Activated T-cell treated with anti-CD3 and anti-CD28 coated beads for 1 hour (primary cell): ENCODE data around the gene HAND2.

Source experiments
- DNase-seq: peaks from one replicate; pipeline ENCODE4 v3.0.0-alpha.2; 2020; ENCODE audit warnings: low read depth

Gene HAND2

DNA sequence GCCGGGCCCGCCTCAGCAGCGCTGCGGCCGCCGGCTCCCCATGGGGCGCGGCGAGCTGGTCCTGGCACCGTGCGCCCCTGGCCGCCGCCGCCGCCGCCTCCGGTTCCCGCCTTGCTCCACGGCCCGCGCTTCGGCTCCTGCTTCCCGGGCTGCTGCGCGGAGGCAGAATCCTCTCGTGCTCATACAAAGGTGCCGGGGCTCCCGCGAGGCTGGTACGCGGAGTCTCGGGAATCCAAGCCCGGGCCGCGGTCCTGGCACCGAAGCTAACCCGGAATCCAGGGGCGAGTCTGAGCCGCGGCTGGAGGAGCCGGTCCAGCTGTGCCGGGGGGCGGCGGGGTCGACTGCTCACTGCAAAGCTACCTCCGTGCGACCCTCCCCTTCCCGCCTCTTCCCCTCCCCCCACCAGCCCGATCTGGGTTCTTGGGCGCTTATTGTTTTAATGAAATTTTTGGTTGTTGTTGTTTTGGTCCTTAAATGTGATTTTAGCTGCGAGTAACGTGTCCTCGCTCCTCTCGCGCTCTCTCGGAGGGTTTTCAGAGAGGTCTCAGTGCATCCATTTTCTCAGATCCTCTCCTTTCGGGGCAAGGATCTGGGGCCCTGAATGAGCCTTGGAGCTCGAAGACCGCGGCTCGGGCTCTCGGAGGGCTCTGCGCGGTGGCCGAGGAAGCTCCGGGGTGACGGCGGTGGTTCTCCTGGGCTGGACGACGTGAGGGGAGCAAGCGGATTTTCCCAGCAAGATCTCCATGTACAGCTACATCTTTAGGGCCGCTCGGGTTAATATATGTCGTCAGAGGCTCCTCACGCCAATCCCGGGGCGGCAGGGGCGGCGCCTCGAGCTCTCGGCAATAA, at the start of gene HAND2:
TSS of gene HAND2 (minus strand) at position 753 of the 849 bp plus-strand sequence. CDS start 940 bp downstream, outside the sequence.
- no peak for DNase-seq

DNA sequence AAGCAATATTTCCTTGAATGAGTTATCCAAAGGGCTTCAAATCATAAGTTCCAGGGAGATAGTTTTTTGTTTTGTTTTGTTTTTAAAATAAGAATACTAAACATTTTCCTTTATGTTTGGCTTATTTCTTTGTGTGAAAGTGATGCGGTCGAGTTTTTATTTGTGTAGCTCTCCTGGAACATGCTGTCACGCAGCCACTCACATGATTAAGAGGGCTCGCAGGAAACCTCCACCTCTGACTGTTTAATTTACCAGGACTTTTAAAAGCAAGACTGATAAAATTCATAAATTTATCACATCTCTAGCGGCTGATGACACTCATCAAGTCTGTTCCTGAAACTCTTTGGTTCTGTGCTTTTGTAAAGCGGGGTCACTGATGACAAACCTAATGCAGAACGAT, 48.9 kb upstream of the HAND2 start:
- no peak for DNase-seq

DNA sequence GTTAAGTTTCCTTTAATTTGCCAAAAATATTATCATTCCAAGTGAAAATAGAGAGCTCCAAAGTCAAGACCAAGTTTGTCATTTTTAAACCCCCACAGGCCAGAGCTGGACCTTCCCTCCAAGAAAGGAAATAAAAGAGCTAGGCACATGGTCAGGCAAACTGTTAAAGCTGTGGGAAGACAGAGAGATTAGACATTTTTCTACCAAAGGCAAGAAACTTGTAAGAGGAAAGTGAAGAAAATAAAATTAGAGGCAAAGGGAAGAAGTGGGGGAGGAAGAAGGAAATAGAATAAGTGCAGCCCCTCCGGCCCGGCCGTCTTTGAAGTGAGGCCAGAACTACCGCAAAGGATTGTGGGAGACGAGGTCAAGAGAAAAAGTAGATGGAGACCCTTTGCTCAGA, 47.9 kb upstream of the HAND2 start:
- DNase-seq: no peak

DNA sequence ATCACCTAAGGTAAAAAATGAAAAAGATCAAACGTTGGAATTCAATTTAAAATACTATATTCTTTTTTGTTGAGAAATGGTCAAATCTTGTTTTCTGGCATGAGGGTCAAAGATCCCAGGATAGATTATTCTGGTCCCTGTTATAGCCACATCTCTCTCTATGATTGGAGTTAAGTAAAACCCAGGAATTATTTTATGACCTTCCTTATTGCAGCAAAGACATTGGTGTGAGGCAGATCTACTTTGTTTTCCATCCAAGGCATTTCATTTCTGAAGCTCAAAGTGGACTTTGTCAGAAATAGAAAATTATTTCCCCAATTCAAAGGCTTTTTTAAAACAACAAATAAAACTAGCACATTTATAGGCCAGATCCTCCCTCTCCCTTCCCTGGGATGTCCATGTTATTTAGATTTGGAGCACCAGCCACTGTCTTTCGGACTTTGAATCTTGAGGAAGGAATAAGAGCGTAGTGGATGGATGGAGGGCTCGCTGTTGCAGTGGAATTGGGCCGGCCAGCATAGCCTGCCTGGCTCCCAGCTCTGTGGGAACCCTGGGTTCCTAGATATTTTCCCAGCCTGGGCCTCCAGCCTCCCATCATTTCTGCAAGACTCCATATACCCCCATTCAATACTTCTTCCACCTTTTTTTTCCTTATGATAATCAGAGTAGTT, 45.6 kb upstream of the HAND2 start:
- DNase-seq: no peak

DNA sequence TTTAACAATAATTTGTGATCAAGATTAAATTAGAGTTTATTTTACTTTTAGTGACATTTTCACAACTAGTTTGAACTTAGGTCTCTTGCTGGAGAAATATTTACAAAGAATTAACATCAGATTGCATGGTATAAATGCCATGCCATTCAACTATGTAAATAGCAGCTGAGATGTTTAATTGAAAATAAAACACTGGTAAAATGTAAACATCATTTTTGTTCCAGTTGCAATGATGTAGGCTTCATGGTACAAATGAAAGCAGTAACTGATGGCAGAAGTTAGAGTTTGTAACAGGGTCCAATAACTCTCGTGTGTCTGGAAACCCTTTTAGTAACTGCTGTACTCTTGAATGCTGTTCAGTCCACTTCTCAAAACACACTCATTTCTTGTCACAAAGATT, 43.7 kb upstream of the HAND2 start:
- DNase-seq: no peak

DNA sequence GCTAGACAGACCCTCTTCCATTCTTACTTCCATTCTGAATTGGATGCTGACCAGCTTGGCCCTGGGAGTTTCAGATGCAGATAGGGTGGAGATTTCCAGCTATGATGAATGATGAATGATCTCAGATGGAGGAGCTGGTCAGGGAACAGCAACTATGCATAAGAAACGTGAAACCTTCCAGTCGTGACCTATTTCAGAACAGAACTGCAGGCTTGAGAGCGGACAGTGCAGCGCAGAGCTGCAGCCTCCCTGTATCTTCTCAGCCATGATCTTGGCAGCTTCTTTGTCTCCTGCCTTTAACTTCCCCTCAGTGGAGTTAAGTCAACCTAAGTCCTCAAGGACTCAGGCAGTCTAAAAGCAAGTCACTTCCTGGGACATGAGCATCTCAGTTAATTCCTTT, 43.3 kb upstream of the HAND2 start:
- no peak for DNase-seq

DNA sequence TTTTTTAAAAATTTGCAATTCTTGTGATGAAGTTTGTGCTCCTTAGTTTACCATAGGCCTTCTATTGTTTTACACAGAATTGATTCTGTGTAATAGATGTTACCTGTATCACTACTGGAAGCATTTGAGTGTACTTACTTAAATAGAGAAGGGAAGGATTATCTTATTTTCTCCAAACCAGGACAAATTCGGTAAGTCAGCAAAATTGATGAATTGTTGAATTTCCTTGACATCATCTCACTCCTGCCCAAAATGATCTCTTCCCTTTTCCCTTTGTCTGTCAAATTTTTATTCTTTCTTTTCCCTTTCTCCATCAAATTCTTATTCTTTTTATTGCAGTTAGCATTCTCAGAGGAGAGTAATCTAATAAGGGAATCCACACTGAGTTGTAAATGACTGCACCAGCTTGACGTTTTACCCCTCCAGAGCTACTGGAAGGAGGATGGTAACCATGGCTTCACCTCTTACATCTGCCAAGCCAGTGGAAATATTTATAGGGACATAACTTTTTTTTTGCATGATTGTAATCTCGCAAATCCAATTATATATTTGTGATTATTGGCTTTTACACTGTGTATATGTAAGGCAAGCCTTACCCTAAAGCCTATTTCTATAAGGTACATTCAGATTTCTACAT, 42.6 kb upstream of the HAND2 start:
- DNase-seq: no peak

DNA sequence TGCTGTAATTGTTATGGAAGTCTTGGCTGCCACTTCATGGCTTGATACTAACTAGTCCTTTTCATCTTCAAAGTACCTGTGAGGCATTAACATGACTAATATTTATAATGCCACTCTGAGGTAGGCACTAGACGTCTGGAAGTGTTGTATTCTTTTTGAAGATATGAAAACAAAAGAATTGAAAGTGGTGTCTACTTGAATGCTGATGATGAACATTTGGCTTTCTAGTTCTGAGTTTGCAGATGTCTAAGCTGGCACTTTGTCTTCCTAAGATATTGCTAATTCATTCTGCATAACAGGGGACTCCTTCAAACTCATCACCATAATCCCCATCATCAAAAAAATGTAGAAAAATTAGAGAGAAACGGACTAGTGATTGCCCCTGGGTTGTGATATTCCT, 41.6 kb upstream of the HAND2 start:
- no peak for DNase-seq

DNA sequence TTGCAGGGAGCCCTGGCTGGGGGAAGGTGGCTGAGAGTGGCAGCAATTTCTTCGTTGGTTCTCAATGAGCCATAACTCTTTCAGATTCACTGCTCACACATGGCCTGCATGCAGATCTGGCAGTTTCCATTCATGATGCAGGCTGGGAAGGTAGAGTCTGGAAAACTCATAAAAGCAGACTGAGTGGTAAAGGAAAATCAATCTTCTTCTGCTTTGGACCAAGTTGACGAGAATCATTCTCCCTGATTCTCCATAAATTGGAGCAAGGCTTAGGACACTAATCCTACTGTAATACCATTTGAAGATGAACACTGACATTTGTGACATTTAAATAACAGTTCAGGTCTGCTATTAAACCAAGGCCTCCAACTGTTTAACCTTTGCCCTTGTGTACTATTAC, 35.3 kb upstream of the HAND2 start:
- no peak for DNase-seq

DNA sequence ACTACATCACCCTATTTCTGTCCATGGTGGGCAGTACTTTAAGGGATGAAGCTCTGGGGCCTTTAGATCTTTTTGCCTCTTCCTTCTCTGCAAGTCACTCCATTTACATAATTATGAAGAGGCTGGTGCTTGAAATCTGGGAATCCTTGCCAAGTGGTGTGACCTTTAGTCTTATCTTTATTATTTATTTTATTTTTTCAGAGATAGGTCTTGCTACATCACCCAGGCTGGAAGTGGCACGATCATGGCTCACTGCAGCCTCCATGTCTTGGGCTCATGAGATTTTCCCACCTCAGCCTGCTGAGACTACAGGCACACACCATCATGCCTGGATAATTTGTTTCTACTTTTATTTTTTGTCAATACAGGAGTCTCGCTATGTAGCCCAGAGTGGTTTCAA, 34.4 kb upstream of the HAND2 start:
- no peak for DNase-seq

DNA sequence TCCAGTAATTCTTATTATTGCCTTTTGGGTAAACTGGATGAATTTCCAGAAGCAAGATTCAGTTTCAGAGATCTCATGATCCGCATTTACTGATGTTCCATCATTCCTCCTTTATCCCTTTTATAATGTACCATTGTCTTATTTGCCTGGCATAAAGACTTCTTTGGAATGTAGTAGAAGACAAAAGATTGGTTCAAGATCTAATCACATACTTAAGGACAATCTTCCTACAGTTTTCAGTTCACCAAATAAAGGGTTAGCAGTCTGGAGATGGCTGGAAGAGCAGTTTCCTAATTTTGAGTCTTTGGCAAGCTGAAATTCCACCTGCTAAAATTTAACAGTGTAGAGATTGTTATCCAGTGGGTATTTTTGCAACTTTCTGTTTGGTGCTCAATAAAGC, 30.9 kb upstream of the HAND2 start:
- no peak for DNase-seq

DNA sequence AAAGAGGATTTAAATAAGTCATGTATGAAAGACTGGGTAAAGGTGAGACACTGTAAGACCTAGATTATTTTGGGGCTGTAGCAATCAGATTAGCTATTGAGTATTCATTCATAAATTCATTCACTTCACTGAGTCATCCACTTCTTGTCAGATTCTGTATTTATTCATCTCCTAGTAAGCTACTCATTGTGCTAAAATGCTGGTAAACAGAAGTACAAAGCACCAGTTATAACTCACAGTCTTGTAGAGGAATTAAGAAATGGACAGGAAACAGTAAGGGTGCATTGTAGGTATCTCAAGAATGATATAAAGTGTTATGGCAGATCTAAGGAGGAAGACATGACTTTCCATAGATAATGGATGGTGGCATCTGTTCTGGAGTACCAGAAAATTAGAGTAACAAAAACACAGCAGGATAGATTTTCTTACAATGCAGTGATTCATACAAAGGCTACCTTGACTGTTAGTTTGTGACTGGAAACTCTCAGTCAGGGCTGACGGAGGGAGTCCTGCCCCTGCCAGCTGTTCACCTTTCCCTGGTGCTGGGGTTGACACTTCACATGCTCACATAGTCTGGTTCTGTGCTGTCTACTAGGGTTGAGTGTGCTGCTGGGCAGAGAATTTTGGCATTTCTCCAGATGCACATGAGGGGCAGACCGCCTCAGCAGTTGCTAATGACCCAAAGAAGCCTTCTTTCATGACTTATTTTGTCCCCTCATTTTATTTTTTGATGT, 26.5 kb upstream of the HAND2 start:
- DNase-seq: no peak

DNA sequence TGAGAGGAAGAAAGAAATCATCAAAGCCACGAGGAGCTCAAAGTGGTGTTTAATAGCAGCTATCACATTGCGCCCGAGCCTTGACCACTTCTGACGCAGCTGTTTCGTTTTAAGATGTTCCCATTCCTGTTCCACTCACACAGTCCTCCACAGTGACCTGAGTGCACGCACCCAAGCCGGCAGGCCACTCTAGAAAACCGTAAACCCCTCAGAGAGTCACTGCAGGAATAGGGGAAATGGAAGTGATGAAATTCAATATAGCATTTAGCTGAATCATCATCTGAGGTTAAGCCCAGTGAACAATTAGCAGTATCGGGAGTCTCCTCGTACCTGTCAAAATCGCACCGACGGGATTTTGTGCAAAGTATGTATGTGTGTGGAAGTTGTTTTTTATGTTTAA, 17.9 kb upstream of the HAND2 start:
- no peak for DNase-seq

DNA sequence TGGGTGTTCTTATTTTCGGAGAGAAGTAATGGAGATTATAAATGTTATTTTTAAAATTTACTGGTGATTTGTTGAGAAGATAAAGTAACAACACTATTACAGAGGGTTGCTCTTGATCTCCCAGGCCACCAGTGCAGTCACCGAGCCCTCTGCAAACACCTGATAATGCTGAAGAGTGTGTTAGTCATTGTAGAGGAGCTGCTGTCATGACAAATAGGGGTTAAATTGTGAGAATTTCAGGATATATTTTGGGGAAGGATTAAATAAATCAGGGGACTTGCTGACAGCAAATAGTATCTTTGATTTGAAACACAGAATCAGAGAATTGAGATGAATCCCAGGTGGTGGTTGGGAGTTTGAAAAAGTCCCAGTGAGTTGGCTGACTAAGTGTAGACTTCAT, 16.7 kb upstream of the HAND2 start:
- no peak for DNase-seq

DNA sequence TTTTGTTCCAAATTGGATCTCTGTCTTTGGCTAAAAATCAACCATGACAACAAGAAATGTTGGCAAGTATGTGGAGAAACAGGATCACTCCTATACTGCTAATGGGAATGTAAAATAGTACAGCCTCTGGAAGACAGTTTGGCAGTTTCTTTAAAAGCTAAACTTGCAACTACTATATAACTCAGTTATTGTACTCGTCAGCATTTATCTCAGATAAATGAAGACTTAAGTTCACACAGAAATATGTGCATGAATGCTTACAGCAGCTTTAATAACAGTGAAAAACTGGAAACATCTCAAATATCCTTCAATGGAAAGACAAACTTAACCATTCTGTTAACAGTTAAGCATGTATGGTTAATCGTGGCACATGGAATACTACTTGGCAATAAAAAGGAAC, 15.4 kb upstream of the HAND2 start:
- DNase-seq: no peak

DNA sequence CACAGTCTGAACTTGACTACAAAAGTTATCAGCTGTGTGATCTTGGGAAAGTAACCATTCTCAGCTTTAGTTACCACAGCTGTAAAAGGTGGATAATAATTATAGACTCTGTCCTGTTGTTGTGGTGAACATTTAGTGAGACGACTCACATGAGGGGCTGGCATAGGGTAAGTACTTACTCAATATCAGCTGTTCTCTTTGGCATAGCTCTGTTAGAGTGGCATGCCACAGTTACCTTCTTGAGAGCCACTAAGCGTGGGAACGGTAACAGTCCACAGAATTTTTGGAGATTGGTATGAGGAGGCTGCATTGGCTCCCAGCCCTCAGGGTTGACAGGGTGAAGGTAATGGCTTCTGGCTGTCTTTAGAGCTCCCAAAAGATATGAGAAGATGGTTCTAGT, 13.2 kb upstream of the HAND2 start:
- DNase-seq: no peak

DNA sequence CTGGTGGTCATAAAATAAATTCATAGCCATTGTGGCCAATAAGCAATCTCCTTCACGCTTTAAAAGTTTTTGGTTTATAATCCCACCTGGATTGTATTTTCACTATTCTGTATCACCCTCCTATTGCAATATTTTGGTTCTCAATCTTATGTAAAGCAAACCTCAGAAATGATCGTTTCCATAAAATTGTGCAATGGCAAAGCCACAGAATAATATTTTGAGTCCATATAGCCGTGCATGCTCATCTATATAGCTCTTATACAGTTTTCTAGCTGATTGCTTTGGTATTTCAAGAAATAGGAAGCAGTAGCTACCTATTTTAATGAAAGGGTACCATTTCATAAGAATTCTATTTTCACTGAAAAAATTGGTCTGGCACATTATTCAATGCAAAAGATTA, 10.0 kb upstream of the HAND2 start:
- DNase-seq: no peak

DNA sequence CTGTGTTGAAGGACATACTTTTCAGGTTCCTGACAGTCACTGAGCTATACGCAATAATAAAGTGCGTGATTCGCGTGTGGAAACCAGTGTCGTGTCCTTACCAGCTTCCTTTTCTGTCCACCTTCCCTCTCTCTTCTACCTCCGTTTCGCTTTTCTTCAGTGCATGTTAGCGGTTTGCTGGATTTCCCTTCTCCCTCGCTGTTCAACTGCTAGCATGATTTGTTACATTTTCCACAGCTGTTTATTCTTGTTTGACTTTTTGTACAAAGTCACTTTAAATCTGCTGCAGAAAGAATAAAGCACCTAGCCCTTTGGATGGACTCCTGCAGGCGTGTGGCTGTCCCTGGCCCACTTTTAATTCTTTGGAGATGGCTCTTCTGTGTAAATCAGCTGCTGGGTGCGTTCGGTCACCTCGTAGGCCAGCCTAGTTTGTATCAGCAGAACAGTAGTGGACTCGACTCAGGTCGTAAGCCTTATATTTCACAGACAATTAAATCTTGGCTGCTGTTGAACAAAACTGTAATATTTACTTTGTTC, 8.9 kb upstream of the HAND2 start:
- DNase-seq: no peak

DNA sequence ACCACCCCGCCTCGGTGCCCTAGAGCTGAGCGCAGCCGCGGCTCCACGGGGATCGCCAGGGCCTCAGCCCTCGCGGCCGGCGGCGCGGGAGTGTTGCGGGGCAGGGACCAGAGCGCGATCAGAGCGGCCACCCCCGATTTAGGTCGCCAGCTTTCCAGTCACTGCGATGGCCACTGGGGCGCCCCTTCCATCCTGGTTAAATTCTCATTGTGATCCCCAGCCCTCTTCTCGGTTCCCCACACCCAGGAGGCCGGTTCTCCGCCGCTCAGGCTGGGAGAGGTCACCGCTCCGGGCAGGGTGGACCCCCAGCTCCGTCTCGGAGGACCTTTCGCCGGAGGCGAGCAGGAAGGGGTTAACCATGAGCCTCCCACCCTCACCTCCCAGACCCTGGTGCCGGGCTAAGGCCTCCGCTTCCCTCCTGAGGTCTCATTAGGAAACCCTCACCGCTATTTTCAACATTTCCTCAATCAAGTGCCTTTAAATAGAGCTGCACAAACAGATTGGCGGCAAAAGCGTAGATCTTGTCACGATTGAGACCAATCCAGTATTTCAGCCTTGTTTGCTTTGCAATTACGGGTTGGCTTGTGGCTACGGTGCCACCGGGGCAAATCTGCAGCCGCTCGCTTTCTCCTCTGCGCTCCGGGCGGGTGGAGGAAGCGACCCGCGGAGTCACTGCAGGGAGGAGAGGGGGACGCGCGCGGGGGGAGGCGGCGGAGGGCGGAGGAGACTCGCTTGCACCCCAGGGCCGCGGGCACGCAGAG, 8.3 kb upstream of the HAND2 start:
- no peak for DNase-seq

DNA sequence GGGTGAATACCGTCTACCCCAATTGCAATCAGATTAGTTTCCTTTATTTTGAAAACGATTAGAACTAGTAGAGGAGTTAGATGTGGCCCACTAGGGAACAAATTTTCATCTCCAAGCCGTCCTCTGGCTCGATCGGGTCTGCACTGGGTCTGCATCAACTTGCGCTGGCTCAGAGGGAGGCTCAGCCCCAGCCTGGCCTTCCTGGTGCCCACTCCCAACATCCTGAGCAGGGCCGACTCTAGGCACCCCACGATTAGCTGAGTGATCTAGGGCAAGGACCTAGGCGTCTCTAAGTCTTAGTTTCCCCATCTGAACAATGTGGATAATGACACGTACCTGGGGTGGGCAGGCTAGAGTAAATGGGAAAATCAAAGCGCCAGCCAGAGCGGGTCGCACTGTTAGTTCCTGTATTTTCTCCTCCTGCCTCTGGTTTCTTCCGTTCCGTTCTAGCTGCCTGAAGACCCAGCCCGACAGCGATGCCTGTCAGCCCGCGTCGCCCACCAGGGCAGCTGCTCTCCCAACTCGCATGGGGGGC, 7.7 kb upstream of the HAND2 start:
- DNase-seq: no peak

DNA sequence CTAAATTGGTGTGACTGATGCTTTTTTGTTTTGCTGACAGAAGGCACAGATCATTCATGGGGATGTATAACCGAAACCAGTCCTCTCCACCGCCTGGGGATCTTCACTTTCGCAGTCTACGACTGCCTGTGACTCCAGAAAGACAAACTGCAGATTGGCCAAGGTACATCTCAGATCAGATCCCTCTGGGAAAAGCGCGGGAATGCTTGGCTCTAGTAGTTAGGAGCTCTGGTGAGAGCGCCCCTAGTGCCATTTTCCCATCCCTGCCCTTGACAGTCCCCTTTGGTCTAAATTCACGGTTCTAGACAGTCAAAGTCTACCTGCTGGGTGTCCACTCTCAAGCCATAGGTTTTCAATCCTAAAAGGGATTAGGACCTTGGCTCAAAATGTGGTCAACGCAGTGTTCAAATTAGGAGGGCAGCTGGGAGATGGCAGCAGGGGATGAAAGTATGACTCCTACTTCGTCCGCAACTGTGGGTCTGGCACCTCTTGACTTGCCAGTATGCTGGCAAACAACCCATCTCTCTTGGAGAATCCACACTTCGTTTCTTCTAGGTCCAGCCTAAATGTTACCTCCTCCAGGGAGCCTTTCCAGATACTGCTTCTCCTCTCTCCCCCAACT, 6.9 kb upstream of the HAND2 start:
- no peak for DNase-seq
